ENCODE measurements around the gene MTHFD2L.

MTHFD2L gene

GRCh38 chr4:74118600-74119338 lies 39.1 kb upstream of the MTHFD2L start:
- H3K79me2 ChIP-seq (ENCODE audit: control insufficient read depth, insufficient read depth, low read length): no peaks in the 10 kb centered on the region
- no peak overlapping the region for H4K5ac ChIP-seq (ENCODE audit: low read length)
- no peak overlapping the region for H2AK5ac ChIP-seq (ENCODE audit: low read length)
- no peaks in the 10 kb centered on the region for H3K36me3 ChIP-seq (ENCODE audit: control insufficient read depth, insufficient read depth, low read length)
- H3K9ac ChIP-seq (ENCODE audit: low read length): no peak overlapping the region
- no peak overlapping the region for H2BK15ac ChIP-seq (replicated peaks; ENCODE audit: low read depth)
- no peak overlapping the region for H3K56ac ChIP-seq (ENCODE audit: low read length)
- no peak overlapping the region for H2BK5ac ChIP-seq (ENCODE audit: low read length)
- H4K8ac ChIP-seq (ENCODE audit: low read depth, low read length): no peak overlapping the region
- no peaks in the 10 kb centered on the region for H3K27me3 ChIP-seq (ENCODE audit: insufficient read depth, low read length, poor library complexity)
- H2BK120ac ChIP-seq (ENCODE audit: low read depth, low read length): no peak overlapping the region
- no peak overlapping the region for H3K27ac ChIP-seq (ENCODE audit: low read depth, low read length)
- no peaks in the 10 kb centered on the region for H3K4me1 ChIP-seq (ENCODE audit: control insufficient read depth, low read depth, low read length)
- no peak overlapping the region for H3K18ac ChIP-seq (ENCODE audit: low read length)
- DNase-seq: no peak
- no peaks in the 10 kb centered on the region for H3K79me1 ChIP-seq (ENCODE audit: low read length)
- no peak overlapping the region for H3K4me2 ChIP-seq (ENCODE audit: low read length)
- no peak overlapping the region for H3K4ac ChIP-seq (ENCODE audit: low read depth, low read length)
- no peak overlapping the region for H3K23ac ChIP-seq (ENCODE audit: low read length)
- no CpG with 5 or more reads among the region's 6 CpGs for WGBS (ENCODE audit: extremely low coverage, insufficient coverage, low lambda C conversion rate)
- H3K4me3 ChIP-seq (ENCODE audit: low read length): no peak overlapping the region

GRCh38 chr4:74120086-74120485 lies 37.8 kb upstream of the MTHFD2L start:
- Histone ChIP-seq H3K9ac (ENCODE audit: low read length) (no peak overlapping the region), H4K8ac (ENCODE audit: low read depth, low read length) (no peak overlapping the region), H3K4me3 (ENCODE audit: low read length) (no peak overlapping the region), H3K56ac (ENCODE audit: low read length) (no peak overlapping the region), H3K4me2 (ENCODE audit: low read length) (no peak overlapping the region), H4K5ac (ENCODE audit: low read length) (no peak overlapping the region), H3K79me2 (ENCODE audit: control insufficient read depth, insufficient read depth, low read length) (no peaks in the 10 kb centered on the region), H3K4ac (ENCODE audit: low read depth, low read length) (no peak overlapping the region), H3K4me1 (ENCODE audit: control insufficient read depth, low read depth, low read length) (no peaks in the 10 kb centered on the region), H2BK15ac (replicated peaks; ENCODE audit: low read depth) (no peak overlapping the region), H3K23ac (ENCODE audit: low read length) (no peak overlapping the region), H3K27me3 (ENCODE audit: insufficient read depth, low read length, poor library complexity) (no peaks in the 10 kb centered on the region), H3K36me3 (ENCODE audit: control insufficient read depth, insufficient read depth, low read length) (no peaks in the 10 kb centered on the region), H2BK120ac (ENCODE audit: low read depth, low read length) (no peak overlapping the region), H3K27ac (ENCODE audit: low read depth, low read length) (no peak overlapping the region), H3K79me1 (ENCODE audit: low read length) (no peaks in the 10 kb centered on the region), H3K18ac (ENCODE audit: low read length) (no peak overlapping the region), H2AK5ac (ENCODE audit: low read length) (no peak overlapping the region), H2BK5ac (ENCODE audit: low read length) (no peak overlapping the region)
- no CpG with 5 or more reads among the region's 1 CpG for WGBS (ENCODE audit: extremely low coverage, insufficient coverage, low lambda C conversion rate)
- no peak for DNase-seq

GRCh38 chr4:74121643-74122579 lies 36.0 kb upstream of the MTHFD2L start:
- Histone ChIP-seq H4K5ac (ENCODE audit: low read length) (no peak overlapping the region), H3K4me1 (ENCODE audit: control insufficient read depth, low read depth, low read length) (no peaks in the 10 kb centered on the region), H2BK15ac (replicated peaks; ENCODE audit: low read depth) (no peak overlapping the region), H3K79me1 (ENCODE audit: low read length) (no peaks in the 10 kb centered on the region), H3K4ac (ENCODE audit: low read depth, low read length) (no peak overlapping the region), H2BK5ac (ENCODE audit: low read length) (no peak overlapping the region), H3K79me2 (ENCODE audit: control insufficient read depth, insufficient read depth, low read length) (no peaks in the 10 kb centered on the region), H3K23ac (ENCODE audit: low read length) (no peak overlapping the region), H3K4me2 (ENCODE audit: low read length) (no peak overlapping the region), H3K56ac (ENCODE audit: low read length) (no peak overlapping the region), H4K8ac (ENCODE audit: low read depth, low read length) (no peak overlapping the region), H3K9ac (ENCODE audit: low read length) (no peak overlapping the region), H3K27me3 (ENCODE audit: insufficient read depth, low read length, poor library complexity) (no peaks in the 10 kb centered on the region), H2AK5ac (ENCODE audit: low read length) (no peak overlapping the region), H3K27ac (ENCODE audit: low read depth, low read length) (no peak overlapping the region), H3K36me3 (ENCODE audit: control insufficient read depth, insufficient read depth, low read length) (no peaks in the 10 kb centered on the region), H3K18ac (ENCODE audit: low read length) (no peak overlapping the region), H2BK120ac (ENCODE audit: low read depth, low read length) (no peak overlapping the region), H3K4me3 (ENCODE audit: low read length) (no peak overlapping the region)
- no peak for DNase-seq
- WGBS (ENCODE audit: extremely low coverage, insufficient coverage, low lambda C conversion rate): no CpG with 5 or more reads among the region's 2 CpGs

- Histone ChIP-seq H4K8ac (ENCODE audit: low read depth, low read length) (no peak overlapping the region), H3K56ac (ENCODE audit: low read length) (no peak overlapping the region), H2AK5ac (ENCODE audit: low read length) (no peak overlapping the region), H3K4me1 (ENCODE audit: control insufficient read depth, low read depth, low read length) (no peaks in the 10 kb centered on the region), H3K4ac (ENCODE audit: low read depth, low read length) (no peak overlapping the region), H3K9ac (ENCODE audit: low read length) (no peak overlapping the region), H3K79me2 (ENCODE audit: control insufficient read depth, insufficient read depth, low read length) (no peaks in the 10 kb centered on the region), H2BK15ac (replicated peaks; ENCODE audit: low read depth) (no peak overlapping the region), H3K79me1 (ENCODE audit: low read length) (no peaks in the 10 kb centered on the region), H3K23ac (ENCODE audit: low read length) (no peak overlapping the region), H3K36me3 (ENCODE audit: control insufficient read depth, insufficient read depth, low read length) (no peaks in the 10 kb centered on the region), H2BK5ac (ENCODE audit: low read length) (no peak overlapping the region), H2BK120ac (ENCODE audit: low read depth, low read length) (no peak overlapping the region), H3K18ac (ENCODE audit: low read length) (no peak overlapping the region), H3K4me3 (ENCODE audit: low read length) (no peak overlapping the region), H3K4me2 (ENCODE audit: low read length) (no peak overlapping the region), H4K5ac (ENCODE audit: low read length) (no peak overlapping the region), H3K27ac (ENCODE audit: low read depth, low read length) (no peak overlapping the region), H3K27me3 (ENCODE audit: insufficient read depth, low read length, poor library complexity) (no peaks in the 10 kb centered on the region)
- no peak for DNase-seq
- WGBS (ENCODE audit: extremely low coverage, insufficient coverage, low lambda C conversion rate): no CpG with 5 or more reads among the region's 1 CpG
These were observed 34.7 kb upstream of the MTHFD2L start for GRCh38 chr4:74123065-74123728.

GRCh38 chr4:74125029-74125428 lies 32.9 kb upstream of the MTHFD2L start:
- Histone ChIP-seq H4K8ac (ENCODE audit: low read depth, low read length) (no peak overlapping the region), H3K18ac (ENCODE audit: low read length) (no peak overlapping the region), H2BK15ac (replicated peaks; ENCODE audit: low read depth) (no peak overlapping the region), H3K79me2 (ENCODE audit: control insufficient read depth, insufficient read depth, low read length) (no peaks in the 10 kb centered on the region), H3K79me1 (ENCODE audit: low read length) (no peaks in the 10 kb centered on the region), H3K4ac (ENCODE audit: low read depth, low read length) (no peak overlapping the region), H3K23ac (ENCODE audit: low read length) (no peak overlapping the region), H3K27me3 (ENCODE audit: insufficient read depth, low read length, poor library complexity) (no peaks in the 10 kb centered on the region), H3K4me3 (ENCODE audit: low read length) (no peak overlapping the region), H4K5ac (ENCODE audit: low read length) (no peak overlapping the region), H2BK120ac (ENCODE audit: low read depth, low read length) (no peak overlapping the region), H3K9ac (ENCODE audit: low read length) (no peak overlapping the region), H3K4me1 (ENCODE audit: control insufficient read depth, low read depth, low read length) (no peaks in the 10 kb centered on the region), H3K27ac (ENCODE audit: low read depth, low read length) (no peak overlapping the region), H3K4me2 (ENCODE audit: low read length) (no peak overlapping the region), H2AK5ac (ENCODE audit: low read length) (no peak overlapping the region), H3K36me3 (ENCODE audit: control insufficient read depth, insufficient read depth, low read length) (no peaks in the 10 kb centered on the region), H2BK5ac (ENCODE audit: low read length) (no peak overlapping the region), H3K56ac (ENCODE audit: low read length) (no peak overlapping the region)
- DNase-seq: no peak
- no CpG with 5 or more reads among the region's 1 CpG for WGBS (ENCODE audit: extremely low coverage, insufficient coverage, low lambda C conversion rate)
